GM12878 (cell line): ENCODE results near the gene ACRBP. TPM values are rescaled to one million over a fixed set of nuclear protein-coding genes. Genes with fewer than 3 reads are reported as not detected.

Source experiments
- BACH1 ChIP-seq: fragments of 450-650 bp; IDR thresholded peaks from 2 replicates; pipeline ENCODE4 v1.6.1; 2017; ENCODE audit warnings: mild to moderate bottlenecking, borderline replicate concordance
- BMI1 ChIP-seq: fragments of 450-650 bp; IDR thresholded peaks from 2 replicates; pipeline ENCODE4 v1.6.1; 2016; ENCODE audit warnings: mild to moderate bottlenecking, moderate library complexity, borderline replicate concordance
- BRCA1 ChIP-seq: IDR thresholded peaks from 2 replicates; pipeline ENCODE4 v1.6.1; 2011; ENCODE audit warnings: low read depth, low read length, improper control_type of control experiment
- FOS ChIP-seq: IDR thresholded peaks from 3 replicates; pipeline ENCODE4 v1.6.1; 2011; ENCODE audit warnings: borderline replicate concordance; ENCODE audit not compliant: insufficient read length; ENCODE audit errors: extremely low read depth
- HDAC2 ChIP-seq: fragments of 200-600 bp; sonication (generic); IDR thresholded peaks from 2 replicates; pipeline ENCODE4 v1.6.1; 2017
- HDGF ChIP-seq: fragments of 450-650 bp; IDR thresholded peaks from 2 replicates; pipeline ENCODE4 v1.6.1; 2016; ENCODE audit warnings: antibody characterized with exemption
- IKZF2 ChIP-seq, 2 experiments: fragments of 450-650 bp; IDR thresholded peaks; 2 replicates each; pipeline ENCODE4 v1.6.1; 2017; ENCODE audit warnings: mild to moderate bottlenecking in 2 of 2, moderate library complexity in 2 of 2
- MEF2B ChIP-seq: fragments of 450-650 bp; IDR thresholded peaks from 2 replicates; pipeline ENCODE4 v1.6.1; 2018; ENCODE audit warnings: mild to moderate bottlenecking, moderate library complexity; ENCODE audit not compliant: partially characterized antibody, poor library complexity, severe bottlenecking
- MYB ChIP-seq: fragments of 150-350 bp; IDR thresholded peaks from 2 replicates; pipeline ENCODE4 v1.6.1; 2014; ENCODE audit warnings: mild to moderate bottlenecking, low read depth, low read length, borderline replicate concordance
- NFYA ChIP-seq: IDR thresholded peaks from 2 replicates; pipeline ENCODE4 v1.6.1; 2011; ENCODE audit warnings: low read depth, mild to moderate bottlenecking, low read length, improper control_type of control experiment, borderline replicate concordance
- SRF ChIP-seq, 2 experiments: IDR thresholded peaks; 2 replicates each; pipeline ENCODE4 v1.6.1; 2011; ENCODE audit warnings: low read depth in 2 of 2, low read length in 2 of 2, mild to moderate bottlenecking in 1 of 2, moderate library complexity in 1 of 2
- polyA plus RNA-seq, 11 experiments: library from polyadenylated mRNA; depleted of rRNA in 4 of 11; unstranded in 6 of 11; stranded (reverse) in 5 of 11; fragments of >200 nt; fragmentation: Nextera tagmentation in 4 of 11; fragmentation: Illumina TruSeq in 1 of 11; extraction: Ambion mirVana in 4 of 11; extraction: Trizol in 1 of 11; gene quantifications; 1 replicate in 1 of 11; 2 replicates in 10 of 11; pipeline versions ENCODE4 v1.2.1 to v1.2.3, GENCODE V29; 2011 to 2016; ENCODE audit warnings: inconsistent platforms in 2 of 11, missing spikeins in 2 of 11, low read depth in 1 of 11
- total RNA-seq, 4 experiments: library from RNA; depleted of rRNA in 3 of 4; stranded (reverse); fragments of >200 nt in 3 of 4; fragmentation: Illumina TruSeq in 1 of 4; extraction: Trizol in 1 of 4; gene quantifications; 2 replicates each; pipeline versions ENCODE4 v1.2.1 to v1.2.3, GENCODE V29; 2013 to 2021
- TF ChIP-seq, protein P1 (sequence below): IDR thresholded peaks from 2 replicates; pipeline ENCODE4 v1.6.1; 2012; ENCODE audit warnings: improper control_type of control experiment, low read depth, low read length; ENCODE audit not compliant: insufficient replicate concordance
- TF ChIP-seq, protein P2 (sequence below): IDR thresholded peaks from 2 replicates; pipeline ENCODE4 v1.6.1; 2012; ENCODE audit warnings: low read depth, low read length, improper control_type of control experiment
- TF ChIP-seq, protein P3 (sequence below): IDR thresholded peaks from 2 replicates; pipeline ENCODE4 v1.6.1; 2011; ENCODE audit warnings: borderline replicate concordance, low read depth, mild to moderate bottlenecking, moderate library complexity, low read length; ENCODE audit not compliant: insufficient read depth, poor library complexity, severe bottlenecking
- TF ChIP-seq, protein P4 (sequence below): fragments of 450-650 bp; conservative IDR thresholded peaks from 2 replicates; pipeline ENCODE4 v1.6.1; 2017; ENCODE audit warnings: mild to moderate bottlenecking, moderate library complexity
- TF ChIP-seq, protein P5 (sequence below): fragments of 450-650 bp; IDR thresholded peaks from 2 replicates; pipeline ENCODE4 v1.6.1; 2017; ENCODE audit warnings: low read depth, mild to moderate bottlenecking, moderate library complexity
- TF ChIP-seq, protein P6 (sequence below), 3 experiments: IDR thresholded peaks in 2 of 3; conservative IDR thresholded peaks in 1 of 3; 2 replicates each; pipeline ENCODE4 v1.5.1; 2011; ENCODE audit warnings: low read depth in 3 of 3, low read length in 3 of 3, mild to moderate bottlenecking in 3 of 3, control low read depth in 2 of 3, moderate library complexity in 2 of 3, inconsistent platforms in 1 of 3, mixed read lengths in 1 of 3; ENCODE audit not compliant: control insufficient read depth in 2 of 3, insufficient read depth in 1 of 3; ENCODE audit errors: extremely low read depth in 1 of 3

Gene ACRBP
- total and polyA plus RNA-seq, 10 of the 15 experiments (the other 5 are each of a cell fraction or from before 2014, with no cell fraction given) = 0.54 to 1.4 (median 0.87) TPM

DNA sequence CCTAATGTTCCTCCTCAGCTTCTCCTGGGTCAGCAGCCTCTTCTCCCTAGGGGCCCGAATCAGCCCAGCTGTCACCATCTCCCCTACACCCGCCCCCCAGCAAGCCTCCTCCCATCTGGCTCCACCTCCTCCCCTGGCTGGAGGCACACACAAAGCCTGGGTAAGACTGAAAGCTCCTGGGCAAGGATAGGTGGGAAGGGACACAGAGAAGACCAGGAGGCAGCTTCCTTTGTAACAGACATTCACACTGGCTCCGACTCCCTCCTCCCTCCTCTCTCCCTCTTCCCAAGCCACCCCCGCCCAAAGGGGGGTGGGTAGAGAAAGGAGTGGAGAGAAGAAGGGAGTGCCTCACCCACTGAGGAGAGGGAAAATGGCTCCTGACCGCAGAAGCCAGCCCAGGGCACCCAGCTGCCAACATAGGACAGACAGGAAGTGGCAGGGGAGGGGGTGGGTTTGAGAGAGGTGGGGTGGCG lies 44.1 kb downstream of the ACRBP start (continued):
- TF ChIP-seq, protein P1, sequence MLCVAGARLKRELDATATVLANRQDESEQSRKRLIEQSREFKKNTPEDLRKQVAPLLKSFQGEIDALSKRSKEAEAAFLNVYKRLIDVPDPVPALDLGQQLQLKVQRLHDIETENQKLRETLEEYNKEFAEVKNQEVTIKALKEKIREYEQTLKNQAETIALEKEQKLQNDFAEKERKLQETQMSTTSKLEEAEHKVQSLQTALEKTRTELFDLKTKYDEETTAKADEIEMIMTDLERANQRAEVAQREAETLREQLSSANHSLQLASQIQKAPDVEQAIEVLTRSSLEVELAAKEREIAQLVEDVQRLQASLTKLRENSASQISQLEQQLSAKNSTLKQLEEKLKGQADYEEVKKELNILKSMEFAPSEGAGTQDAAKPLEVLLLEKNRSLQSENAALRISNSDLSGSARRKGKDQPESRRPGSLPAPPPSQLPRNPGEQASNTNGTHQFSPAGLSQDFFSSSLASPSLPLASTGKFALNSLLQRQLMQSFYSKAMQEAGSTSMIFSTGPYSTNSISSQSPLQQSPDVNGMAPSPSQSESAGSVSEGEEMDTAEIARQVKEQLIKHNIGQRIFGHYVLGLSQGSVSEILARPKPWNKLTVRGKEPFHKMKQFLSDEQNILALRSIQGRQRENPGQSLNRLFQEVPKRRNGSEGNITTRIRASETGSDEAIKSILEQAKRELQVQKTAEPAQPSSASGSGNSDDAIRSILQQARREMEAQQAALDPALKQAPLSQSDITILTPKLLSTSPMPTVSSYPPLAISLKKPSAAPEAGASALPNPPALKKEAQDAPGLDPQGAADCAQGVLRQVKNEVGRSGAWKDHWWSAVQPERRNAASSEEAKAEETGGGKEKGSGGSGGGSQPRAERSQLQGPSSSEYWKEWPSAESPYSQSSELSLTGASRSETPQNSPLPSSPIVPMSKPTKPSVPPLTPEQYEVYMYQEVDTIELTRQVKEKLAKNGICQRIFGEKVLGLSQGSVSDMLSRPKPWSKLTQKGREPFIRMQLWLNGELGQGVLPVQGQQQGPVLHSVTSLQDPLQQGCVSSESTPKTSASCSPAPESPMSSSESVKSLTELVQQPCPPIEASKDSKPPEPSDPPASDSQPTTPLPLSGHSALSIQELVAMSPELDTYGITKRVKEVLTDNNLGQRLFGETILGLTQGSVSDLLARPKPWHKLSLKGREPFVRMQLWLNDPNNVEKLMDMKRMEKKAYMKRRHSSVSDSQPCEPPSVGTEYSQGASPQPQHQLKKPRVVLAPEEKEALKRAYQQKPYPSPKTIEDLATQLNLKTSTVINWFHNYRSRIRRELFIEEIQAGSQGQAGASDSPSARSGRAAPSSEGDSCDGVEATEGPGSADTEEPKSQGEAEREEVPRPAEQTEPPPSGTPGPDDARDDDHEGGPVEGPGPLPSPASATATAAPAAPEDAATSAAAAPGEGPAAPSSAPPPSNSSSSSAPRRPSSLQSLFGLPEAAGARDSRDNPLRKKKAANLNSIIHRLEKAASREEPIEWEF = no peak
- no peak for TF ChIP-seq BRCA1
- TF ChIP-seq NFYA = no peak
- TF ChIP-seq, protein P2, sequence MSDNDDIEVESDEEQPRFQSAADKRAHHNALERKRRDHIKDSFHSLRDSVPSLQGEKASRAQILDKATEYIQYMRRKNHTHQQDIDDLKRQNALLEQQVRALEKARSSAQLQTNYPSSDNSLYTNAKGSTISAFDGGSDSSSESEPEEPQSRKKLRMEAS = no peak
- TF ChIP-seq, protein P3, sequence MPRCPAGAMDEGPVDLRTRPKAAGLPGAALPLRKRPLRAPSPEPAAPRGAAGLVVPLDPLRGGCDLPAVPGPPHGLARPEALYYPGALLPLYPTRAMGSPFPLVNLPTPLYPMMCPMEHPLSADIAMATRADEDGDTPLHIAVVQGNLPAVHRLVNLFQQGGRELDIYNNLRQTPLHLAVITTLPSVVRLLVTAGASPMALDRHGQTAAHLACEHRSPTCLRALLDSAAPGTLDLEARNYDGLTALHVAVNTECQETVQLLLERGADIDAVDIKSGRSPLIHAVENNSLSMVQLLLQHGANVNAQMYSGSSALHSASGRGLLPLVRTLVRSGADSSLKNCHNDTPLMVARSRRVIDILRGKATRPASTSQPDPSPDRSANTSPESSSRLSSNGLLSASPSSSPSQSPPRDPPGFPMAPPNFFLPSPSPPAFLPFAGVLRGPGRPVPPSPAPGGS = no peak
- TF ChIP-seq BMI1 = no peak
- TF ChIP-seq FOS = no peak
- TF ChIP-seq HDAC2 = no peak
- no peak for TF ChIP-seq MYB
- no peak for TF ChIP-seq BACH1
- peak; percentile 76 for TF ChIP-seq MEF2B
- TF ChIP-seq, protein P4, sequence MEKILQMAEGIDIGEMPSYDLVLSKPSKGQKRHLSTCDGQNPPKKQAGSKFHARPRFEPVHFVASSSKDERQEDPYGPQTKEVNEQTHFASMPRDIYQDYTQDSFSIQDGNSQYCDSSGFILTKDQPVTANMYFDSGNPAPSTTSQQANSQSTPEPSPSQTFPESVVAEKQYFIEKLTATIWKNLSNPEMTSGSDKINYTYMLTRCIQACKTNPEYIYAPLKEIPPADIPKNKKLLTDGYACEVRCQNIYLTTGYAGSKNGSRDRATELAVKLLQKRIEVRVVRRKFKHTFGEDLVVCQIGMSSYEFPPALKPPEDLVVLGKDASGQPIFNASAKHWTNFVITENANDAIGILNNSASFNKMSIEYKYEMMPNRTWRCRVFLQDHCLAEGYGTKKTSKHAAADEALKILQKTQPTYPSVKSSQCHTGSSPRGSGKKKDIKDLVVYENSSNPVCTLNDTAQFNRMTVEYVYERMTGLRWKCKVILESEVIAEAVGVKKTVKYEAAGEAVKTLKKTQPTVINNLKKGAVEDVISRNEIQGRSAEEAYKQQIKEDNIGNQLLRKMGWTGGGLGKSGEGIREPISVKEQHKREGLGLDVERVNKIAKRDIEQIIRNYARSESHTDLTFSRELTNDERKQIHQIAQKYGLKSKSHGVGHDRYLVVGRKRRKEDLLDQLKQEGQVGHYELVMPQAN = no peak
- peak; percentile 36; the same call in 1 of the 2 replicates for TF ChIP-seq HDGF
- TF ChIP-seq, protein P5, sequence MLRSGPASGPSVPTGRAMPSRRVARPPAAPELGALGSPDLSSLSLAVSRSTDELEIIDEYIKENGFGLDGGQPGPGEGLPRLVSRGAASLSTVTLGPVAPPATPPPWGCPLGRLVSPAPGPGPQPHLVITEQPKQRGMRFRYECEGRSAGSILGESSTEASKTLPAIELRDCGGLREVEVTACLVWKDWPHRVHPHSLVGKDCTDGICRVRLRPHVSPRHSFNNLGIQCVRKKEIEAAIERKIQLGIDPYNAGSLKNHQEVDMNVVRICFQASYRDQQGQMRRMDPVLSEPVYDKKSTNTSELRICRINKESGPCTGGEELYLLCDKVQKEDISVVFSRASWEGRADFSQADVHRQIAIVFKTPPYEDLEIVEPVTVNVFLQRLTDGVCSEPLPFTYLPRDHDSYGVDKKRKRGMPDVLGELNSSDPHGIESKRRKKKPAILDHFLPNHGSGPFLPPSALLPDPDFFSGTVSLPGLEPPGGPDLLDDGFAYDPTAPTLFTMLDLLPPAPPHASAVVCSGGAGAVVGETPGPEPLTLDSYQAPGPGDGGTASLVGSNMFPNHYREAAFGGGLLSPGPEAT = no peak
- no peak; a peak in 1 of 4 replicates for TF ChIP-seq IKZF2 (IDR thresholded peaks at IDR 0.05)
- TF ChIP-seq SRF (IDR thresholded peaks at IDR 0.05; ENCODE audit: low read depth in 2 of 2, low read length in 2 of 2) = no peak
- TF ChIP-seq, protein P6, sequence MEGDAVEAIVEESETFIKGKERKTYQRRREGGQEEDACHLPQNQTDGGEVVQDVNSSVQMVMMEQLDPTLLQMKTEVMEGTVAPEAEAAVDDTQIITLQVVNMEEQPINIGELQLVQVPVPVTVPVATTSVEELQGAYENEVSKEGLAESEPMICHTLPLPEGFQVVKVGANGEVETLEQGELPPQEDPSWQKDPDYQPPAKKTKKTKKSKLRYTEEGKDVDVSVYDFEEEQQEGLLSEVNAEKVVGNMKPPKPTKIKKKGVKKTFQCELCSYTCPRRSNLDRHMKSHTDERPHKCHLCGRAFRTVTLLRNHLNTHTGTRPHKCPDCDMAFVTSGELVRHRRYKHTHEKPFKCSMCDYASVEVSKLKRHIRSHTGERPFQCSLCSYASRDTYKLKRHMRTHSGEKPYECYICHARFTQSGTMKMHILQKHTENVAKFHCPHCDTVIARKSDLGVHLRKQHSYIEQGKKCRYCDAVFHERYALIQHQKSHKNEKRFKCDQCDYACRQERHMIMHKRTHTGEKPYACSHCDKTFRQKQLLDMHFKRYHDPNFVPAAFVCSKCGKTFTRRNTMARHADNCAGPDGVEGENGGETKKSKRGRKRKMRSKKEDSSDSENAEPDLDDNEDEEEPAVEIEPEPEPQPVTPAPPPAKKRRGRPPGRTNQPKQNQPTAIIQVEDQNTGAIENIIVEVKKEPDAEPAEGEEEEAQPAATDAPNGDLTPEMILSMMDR (IDR thresholded peaks at IDR 0.05 in 2 of 3, conservative IDR thresholded peaks at IDR 0.05 in 1 of 3; ENCODE audit: control insufficient read depth in 2 of 3, extremely low read depth in 1 of 3, insufficient read depth in 1 of 3, low read depth in 3 of 3, low read length in 3 of 3) = no peak
